Small intestine (tissue), 7 donors: Measurements from ENCODE around the gene FLG2. TPM values are rescaled to one million over a fixed set of nuclear protein-coding genes. Genes with fewer than 3 reads are reported as not detected.
"Not testable (repeated sequence)": the region's sequence is repeated elsewhere in the genome, so short reads cannot be mapped to it uniquely, and the experiment has no call there.

Experiments used
- DNase-seq, 2 donors: peaks; one replicate each; pipeline versions ENCODE4 v3.0.0 to v3.0.0-alpha.2; 2013
- FAIRE-seq: peaks from 2 replicates; lab custom pipeline; 2012; peaks lifted over from hg19 to GRCh38; lab: Jason Lieb, UNC
- H3K27ac ChIP-seq, 3 donors: one replicate each; pipeline ENCODE4 v1.5.1; 2013; ENCODE audit warnings: low read length in 2 of 3, mild to moderate bottlenecking in 2 of 3, control low read depth in 1 of 3, inconsistent platforms in 1 of 3, low read depth in 1 of 3, moderate library complexity in 1 of 3
- H3K27me3 ChIP-seq, 3 donors: one replicate each; pipeline ENCODE4 v1.6.1; 2013; ENCODE audit warnings: low read length in 3 of 3, inconsistent platforms in 1 of 3; ENCODE audit not compliant: control insufficient read depth in 3 of 3, insufficient read depth in 3 of 3
- H3K36me3 ChIP-seq, 3 donors: one replicate each; pipeline ENCODE4 v1.6.1; 2013; ENCODE audit warnings: low read length in 3 of 3, inconsistent platforms in 1 of 3, low read depth in 1 of 3, mild to moderate bottlenecking in 1 of 3, moderate library complexity in 1 of 3; ENCODE audit not compliant: control insufficient read depth in 3 of 3, insufficient read depth in 2 of 3
- H3K4me1 ChIP-seq, 3 donors: one replicate each; pipeline ENCODE4 v1.6.1; 2013; ENCODE audit warnings: low read length in 2 of 3, inconsistent platforms in 1 of 3, low read depth in 1 of 3, mild to moderate bottlenecking in 1 of 3, moderate library complexity in 1 of 3; ENCODE audit not compliant: control insufficient read depth in 3 of 3, insufficient read depth in 2 of 3
- H3K4me3 ChIP-seq, 3 donors: one replicate each; pipeline ENCODE4 v1.5.1; 2013; ENCODE audit warnings: low read length in 3 of 3, control low read depth in 1 of 3, inconsistent platforms in 1 of 3, low read depth in 1 of 3, mild to moderate bottlenecking in 1 of 3, moderate library complexity in 1 of 3
- H3K9me3 ChIP-seq, 2 donors: one replicate each; pipeline ENCODE4 v1.6.1; 2013; ENCODE audit warnings: low read depth in 1 of 2, low read length in 1 of 2; ENCODE audit not compliant: control insufficient read depth in 2 of 2, insufficient read depth in 1 of 2
- WGBS, 3 donors: extraction: QIAGEN DNeasy Blood & Tissue Kit; methylation state at CpG; one replicate each; pipeline ENCODE4 v1.1.7; 2013; 5-methylcytosine and 5-hydroxymethylcytosine counted together
- polyA plus RNA-seq, 4 donors: library from polyadenylated mRNA; stranded (reverse) in 3 of 4; unstranded in 1 of 4; fragments of 200-250 nt in 3 of 4; fragments of 120-200 nt in 1 of 4; gene quantifications; one replicate each; pipeline versions ENCODE4 v1.2.1 to v1.2.3, GENCODE V29; 2013
- donor health status: healthy with polysubstance abuse.
- donor health status: control.
- donor health status: control.
- donor health status: Bipolar disorder and iron deficiency.
- donor health status: healthy.

Gene FLG2
- polyA plus RNA-seq, 4 donors: 0.04 TPM; not detected in 3

DNA sequence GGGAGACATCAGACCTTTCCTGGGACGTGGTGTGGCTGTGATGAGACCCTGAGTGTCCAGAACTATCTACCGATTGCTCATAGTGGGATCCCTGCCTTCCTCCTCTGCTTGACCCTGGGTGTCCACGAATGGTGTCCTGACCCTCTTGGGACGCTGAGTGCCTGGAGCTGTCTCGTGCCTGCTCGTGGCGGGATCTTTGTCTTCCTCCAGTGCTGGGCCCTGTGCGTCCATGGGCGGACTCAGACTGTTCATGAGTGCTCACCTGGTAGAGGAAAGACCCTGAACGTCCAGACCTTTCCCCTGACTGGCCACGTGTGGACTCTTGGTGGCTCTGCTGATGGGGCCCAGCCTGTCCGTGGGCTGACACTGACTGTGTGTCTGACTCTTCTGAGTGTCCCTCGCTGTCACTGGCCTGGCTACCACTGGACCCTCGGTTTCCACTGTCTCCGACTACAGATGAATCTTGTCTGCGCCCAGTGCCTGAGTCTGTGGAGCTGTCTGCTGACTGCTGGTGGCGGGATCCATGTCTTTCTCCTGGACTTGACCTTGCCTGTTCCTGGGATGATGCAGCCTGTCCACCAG is 50.4 kb downstream of the FLG2 start:
- H3K27ac ChIP-seq, H3K27me3 ChIP-seq, H3K4me3 ChIP-seq, H3K4me1 ChIP-seq, DNase-seq, FAIRE-seq, H3K36me3 ChIP-seq: not testable (repeated sequence)
- H3K9me3 ChIP-seq: peaks cover 2 to 17% of the 10 kb centered on the region in 2 donors
- 79 to 94% (median 88%) methylated on average over 17 of the region's 17 CpGs for WGBS, 3 donors

DNA sequence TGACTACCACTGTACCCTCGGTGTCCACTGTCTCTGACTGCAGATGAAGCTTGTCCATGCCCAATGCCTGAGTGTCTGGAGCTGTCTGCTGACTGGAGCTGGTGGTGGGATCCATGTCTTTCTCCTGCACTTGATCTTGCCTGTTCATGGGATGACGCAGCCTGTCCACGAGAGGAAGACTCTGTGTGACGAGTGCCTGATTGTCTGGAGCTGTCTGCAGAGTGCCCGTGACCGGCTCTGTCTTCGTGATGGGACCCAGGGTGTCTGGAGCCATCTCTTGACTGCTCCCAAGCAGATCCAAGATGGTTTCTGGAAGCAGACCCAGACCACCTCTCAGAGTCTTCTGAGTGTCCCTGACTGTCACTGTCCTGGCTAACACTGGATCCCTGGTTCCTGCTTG is 51.0 kb downstream of the FLG2 start:
- 84 to 90% (median 87%) methylated on average over 7 of the region's 7 CpGs for whole genome bisulfite sequencing, 3 donors
- DNase-seq, H3K36me3 ChIP-seq, H3K27ac ChIP-seq, H3K4me1 ChIP-seq, H3K27me3 ChIP-seq, FAIRE-seq, H3K4me3 ChIP-seq: not testable (repeated sequence)
- peaks cover 2 to 17% of the 10 kb centered on the region in 2 donors for H3K9me3 ChIP-seq

DNA sequence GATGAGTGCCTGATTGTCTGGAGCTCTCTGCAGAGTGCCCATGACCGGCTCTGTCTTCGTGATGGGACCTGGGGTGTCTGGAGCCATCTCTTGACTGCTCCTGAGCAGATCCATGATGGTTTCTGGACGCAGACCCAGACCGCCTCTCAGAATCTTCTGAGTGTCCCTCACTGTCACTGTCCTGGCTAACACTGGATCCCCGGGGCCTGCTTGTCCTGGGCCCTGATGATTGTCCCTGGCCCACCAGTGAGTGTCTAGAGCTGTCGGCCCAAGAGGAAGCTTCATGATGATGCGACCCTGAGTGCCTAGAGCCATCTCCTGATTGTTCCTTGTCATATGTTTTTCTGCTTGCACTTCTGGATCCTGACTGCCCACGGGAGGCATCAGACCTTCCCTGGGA is 51.8 kb downstream of the FLG2 start:
- not testable (repeated sequence) for H3K4me1 ChIP-seq, DNase-seq, H3K27ac ChIP-seq, H3K36me3 ChIP-seq, H3K27me3 ChIP-seq, FAIRE-seq, H3K4me3 ChIP-seq
- 87 to 92% (median 89%) methylated on average over 8 of the region's 8 CpGs for WGBS, 3 donors
- peaks cover 2 to 15% of the 10 kb centered on the region in 2 donors for H3K9me3 ChIP-seq

DNA sequence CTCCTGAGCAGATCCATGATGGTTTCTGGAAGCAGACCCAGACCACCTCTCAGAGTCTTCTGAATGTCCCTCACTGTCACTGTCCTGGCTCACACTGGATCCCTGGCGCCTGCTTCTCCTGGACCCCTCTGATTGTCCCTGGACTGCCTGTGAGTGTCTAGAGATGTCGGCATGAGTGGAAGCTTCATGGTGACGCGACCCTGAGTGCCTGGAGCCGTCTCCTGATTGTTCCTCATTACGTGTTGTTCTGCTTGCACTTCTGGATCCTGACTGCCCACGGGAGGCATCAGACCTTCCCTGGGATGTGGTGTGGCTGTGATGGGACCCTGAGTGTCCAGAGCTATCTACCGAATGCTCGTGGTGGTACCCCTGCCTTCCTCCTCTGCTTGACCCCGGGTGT is 53.7 kb downstream of the FLG2 start:
- H3K27me3 ChIP-seq, FAIRE-seq, DNase-seq, H3K4me3 ChIP-seq, H3K4me1 ChIP-seq, H3K27ac ChIP-seq, H3K36me3 ChIP-seq: not testable (repeated sequence)
- H3K9me3 ChIP-seq: peaks cover 2 to 15% of the 10 kb centered on the region in 2 donors
- 89 to 93% (median 89%) methylated on average over 6 to 10 of the region's 10 CpGs for WGBS, 3 donors

DNA sequence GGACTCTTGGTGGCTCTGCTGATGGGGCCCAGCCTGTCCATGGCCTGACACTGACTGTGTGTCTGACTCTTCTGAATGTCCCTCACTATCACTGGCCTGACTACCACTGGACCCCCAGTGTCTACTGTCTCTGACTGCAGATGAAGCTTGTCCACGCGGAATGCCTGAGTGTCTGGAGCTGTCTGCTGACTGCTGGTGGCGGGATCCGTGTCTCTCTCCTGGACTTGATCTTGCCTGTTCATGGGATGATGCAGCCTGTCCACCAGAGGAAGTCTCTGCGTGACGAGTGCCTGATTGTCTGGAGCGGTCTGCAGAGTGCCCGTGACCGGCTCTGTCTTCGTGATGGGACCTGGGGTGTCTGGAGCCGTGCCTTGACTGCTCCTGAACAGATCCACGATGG is 55.0 kb downstream of the FLG2 start:
- not testable (repeated sequence) for H3K36me3 ChIP-seq, DNase-seq, FAIRE-seq, H3K4me3 ChIP-seq, H3K4me1 ChIP-seq, H3K27ac ChIP-seq, H3K27me3 ChIP-seq
- peaks cover 0 to 10% of the 10 kb centered on the region in 2 donors for H3K9me3 ChIP-seq
- whole genome bisulfite sequencing, 3 donors: 91 to 96% (median 94%) methylated on average over 12 of the region's 12 CpGs

DNA sequence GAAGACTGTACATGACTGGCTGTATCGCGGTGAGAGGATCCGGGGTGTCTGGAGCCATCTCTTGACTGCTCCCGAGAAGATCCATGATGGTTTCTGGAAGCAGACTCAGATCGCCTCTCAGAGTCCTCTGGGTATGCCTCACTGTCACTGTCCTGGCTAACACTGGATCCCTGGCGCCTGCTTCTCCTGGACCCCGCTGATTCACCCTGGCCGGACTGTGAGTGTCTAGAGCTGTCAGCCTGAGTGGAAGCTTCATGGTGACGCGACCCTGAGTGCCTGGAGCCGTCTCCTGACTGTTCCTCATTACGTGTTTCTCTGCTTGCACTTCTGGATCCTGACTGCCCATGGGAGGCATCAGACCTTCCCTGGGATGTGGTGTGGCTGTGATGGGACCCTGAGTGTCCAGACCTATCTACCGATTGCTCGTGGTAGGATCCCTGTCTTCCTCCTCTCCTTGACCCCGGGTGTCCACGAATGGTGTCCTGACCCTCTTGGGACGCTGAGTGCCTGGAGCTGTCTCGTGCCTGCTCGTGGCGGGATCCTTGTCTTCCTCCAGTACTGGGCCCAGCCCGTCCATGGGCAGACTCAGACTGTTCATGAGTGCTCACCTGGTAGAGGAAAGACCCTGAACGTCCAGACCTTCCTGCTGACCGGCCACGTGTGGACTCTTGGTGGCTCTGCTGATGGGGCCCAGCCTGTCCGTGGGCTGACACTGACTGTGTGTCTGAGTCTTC is 56.5 kb downstream of the FLG2 start:
- H3K4me1 ChIP-seq, DNase-seq, H3K9me3 ChIP-seq, H3K27ac ChIP-seq, H3K36me3 ChIP-seq, FAIRE-seq, H3K4me3 ChIP-seq, H3K27me3 ChIP-seq: not testable (repeated sequence)
- 94 to 96% (median 94%) methylated on average over 21 to 24 of the region's 25 CpGs for WGBS, 3 donors

Other genes starting within 250 kb of the FLG2 start
- under 1 TPM in 2 of 4 donors, not detected in 2; 0.12 to 0.27 TPM for gene TCHH, start 244.6 kb downstream of the FLG2 start, polyA plus RNA-seq
- gene RPTN, start 200.8 kb downstream of the FLG2 start, polyA plus RNA-seq: not detected
- gene HRNR, start 135.8 kb downstream of the FLG2 start, polyA plus RNA-seq: under 1 TPM in 2 of 4 donors, not detected in 2; under 0.01 to 0.13 TPM
- gene FLG, start 34.8 kb downstream of the FLG2 start, polyA plus RNA-seq: under 1 TPM in 2 of 4 donors, not detected in 2; 0.01 to 0.50 TPM
- 1 to 10 TPM in 2 of 4 donors, under 1 TPM in 1, not detected in 1; 0.95 to 2.7 (median 2.2) TPM for gene CRNN, start 54.3 kb upstream of the FLG2 start, polyA plus RNA-seq
- not detected for gene LCE5A, start 150.8 kb upstream of the FLG2 start, polyA plus RNA-seq
- under 1 TPM in 1 of 4 donors, not detected in 3; 0.57 TPM for gene CRCT1, start 154.5 kb upstream of the FLG2 start, polyA plus RNA-seq
- gene LCE3E, start 206.8 kb upstream of the FLG2 start, polyA plus RNA-seq: not detected
- under 1 TPM in 1 of 4 donors, not detected in 3; 0.24 TPM for gene LCE3D, start 220.5 kb upstream of the FLG2 start, polyA plus RNA-seq
- gene LCE3C, start 240.2 kb upstream of the FLG2 start, polyA plus RNA-seq: not detected